GOT3 (cell line): ENCODE results near the gene FBXL16.
"Not testable (repeated sequence)": the region's sequence is repeated elsewhere in the genome, so short reads cannot be mapped to it uniquely, and the experiment has no call there.

Source experiments
- DNase-seq: peaks from one replicate; lab custom pipeline; 2025; ENCODE audit warnings: mixed read lengths; lab: John Stamatoyannopoulos, UW

FBXL16 gene

GRCh38 chr16:709566-710499, 4.2 kb upstream of the FBXL16 start:
- DNase-seq: peak; percentile 21

GRCh38 chr16:708959-709358, 3.4 kb upstream of the FBXL16 start:
- DNase-seq: no peak

GRCh38 chr16:708019-708418, 2.4 kb upstream of the FBXL16 start:
- DNase-seq: no peak

GRCh38 chr16:707062-707538, 1.5 kb upstream of the FBXL16 start:
- DNase-seq: no peak

- no peak for DNase-seq
These were observed 824 bp upstream of the FBXL16 start for GRCh38 chr16:706189-707061.

DNA sequence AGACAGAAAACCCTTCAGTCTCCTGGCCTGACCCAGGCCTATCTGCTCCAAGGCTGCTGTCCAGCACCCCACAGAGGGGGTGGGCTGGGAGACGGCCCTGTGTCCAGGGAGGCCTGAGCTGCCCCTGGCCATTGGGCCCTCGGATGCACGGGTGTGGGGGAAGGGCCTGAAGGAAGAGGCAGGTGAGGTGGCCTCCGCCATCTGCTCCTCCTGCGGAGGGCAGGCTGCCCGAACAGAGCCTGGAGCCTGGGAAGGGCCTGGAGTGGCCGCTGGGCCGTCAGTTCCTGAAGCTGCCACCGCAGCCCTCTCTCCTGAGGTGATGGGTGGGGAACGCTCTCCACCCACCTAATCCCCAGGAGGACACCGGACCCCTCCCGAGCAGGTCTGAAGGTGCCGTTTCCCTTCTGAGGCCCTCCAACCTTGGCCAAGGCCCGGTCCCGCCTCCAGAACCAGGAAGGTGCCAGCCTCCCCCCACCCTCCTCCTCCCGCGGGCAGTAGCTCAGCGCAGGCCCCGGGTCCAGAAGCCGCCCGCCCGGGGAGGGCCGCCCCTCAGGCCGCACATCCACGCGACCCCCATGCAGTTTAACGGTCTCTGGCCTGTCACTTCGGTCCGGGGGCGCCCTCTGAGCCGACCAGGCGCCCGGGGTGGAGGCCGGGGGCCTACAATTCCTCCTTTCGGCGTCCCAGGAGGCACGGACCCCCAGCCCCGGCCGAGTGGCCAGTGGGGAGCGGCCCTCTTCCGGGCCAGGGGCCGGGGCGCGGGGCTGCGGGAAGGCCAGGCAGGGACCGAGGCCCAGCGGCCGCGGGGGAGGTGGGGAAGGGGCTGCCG, 835 bp downstream of the FBXL16 start:
- no peak for DNase-seq

DNA sequence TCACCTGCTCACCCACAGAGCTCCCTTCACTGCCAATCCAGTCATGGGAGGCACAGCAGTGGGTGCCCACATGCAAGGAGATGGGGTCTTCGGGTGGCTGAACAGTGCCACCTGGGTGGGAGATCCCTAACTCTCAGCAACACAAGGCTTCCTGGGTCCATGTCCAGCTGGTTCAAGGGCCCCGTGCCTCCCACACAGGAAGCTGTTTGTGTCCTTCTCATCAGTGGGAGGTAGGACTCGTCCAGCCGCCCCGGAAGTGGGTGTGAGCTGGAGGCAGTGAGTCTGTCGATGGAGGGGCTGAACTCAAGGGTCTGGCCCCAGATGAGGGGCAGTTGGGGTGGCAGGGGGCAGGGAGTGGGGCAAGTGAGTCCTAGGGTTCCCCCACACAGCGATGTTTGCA, 1.6 kb downstream of the FBXL16 start:
- DNase-seq: no peak

DNA sequence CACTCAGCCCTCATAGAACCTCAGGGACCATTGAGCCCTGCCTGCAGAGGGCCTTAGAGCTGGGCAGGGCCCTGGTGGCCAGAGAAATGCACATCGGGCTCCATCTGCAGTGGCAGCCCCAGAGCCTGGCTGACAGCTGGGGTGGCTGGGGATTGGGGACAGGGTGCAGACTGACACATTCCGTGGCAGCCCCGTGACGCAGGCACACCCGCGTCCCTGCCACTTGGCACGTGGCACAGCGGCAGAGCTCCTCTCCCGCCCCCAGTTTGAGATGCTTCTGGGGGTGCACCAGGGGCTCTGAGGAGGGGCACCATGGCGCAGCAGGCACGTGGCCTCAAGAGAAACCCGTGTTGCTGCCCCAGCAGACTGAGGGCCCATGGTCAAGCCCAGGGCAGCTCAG, 2.2 kb downstream of the FBXL16 start:
- no peak for DNase-seq

DNA sequence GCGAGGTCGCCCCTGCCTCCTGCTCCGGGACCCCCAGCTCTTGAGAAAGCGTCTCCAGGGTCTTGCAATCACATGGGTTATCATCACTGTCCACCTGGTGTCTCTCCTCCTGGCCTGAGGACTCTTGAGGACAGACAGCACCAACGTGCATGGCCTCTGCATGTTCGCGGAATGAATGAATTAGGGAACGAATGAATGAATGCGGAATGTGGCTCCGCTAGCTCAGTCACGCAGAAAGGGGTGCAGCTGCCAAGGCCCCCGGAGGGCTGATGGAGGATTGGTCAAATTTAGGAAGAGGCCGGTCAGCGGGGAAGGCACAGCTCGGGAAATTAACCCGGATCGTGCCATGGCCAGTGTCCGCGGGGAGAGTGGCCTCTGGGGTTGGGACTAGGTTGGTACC, 3.3 kb downstream of the FBXL16 start:
- no peak for DNase-seq

DNA sequence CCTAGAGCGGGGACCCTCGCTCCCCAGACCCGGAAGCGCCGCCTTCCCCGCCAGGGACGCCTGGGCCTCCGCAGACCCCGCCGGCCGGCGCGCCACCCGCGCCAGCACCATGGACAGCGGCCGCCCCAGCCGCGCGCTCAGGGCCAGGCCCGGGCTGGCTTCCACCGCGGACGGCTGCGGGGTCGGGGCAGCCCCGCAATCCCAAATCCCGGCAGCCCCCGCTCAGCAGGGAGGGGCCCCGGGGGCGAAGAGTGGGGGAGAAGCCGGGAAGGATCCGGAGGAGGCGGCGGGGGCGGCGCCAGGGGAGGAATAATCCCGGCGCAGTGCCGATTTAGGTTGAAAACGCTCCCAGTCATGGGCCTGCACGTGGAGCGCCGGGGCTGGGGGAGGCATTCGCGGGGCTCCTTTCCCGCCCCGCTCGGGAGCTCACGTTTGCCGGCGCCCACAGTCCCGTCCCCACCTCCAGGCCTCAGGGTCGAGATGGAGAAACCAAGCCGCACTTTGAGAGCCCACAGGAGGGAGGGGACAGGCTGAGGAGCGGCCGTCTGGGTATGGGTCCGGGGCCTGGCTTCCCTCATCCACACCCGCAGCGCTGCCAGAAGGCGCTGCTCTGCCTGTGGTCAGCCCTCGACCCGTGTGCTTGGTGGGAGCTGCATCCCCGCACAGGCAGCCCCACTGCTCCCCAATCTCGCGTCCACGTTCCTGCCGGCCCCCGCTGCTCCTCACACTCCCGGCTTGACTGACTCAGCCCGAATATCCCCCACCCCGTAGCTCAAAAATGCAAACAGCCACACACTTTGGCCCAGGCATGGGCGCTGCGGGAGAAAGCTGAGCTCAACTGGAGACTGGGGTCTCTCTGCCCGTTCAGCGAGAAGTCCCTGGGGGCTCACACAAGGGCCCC, 4.7 kb downstream of the FBXL16 start:
- no peak for DNase-seq

DNA sequence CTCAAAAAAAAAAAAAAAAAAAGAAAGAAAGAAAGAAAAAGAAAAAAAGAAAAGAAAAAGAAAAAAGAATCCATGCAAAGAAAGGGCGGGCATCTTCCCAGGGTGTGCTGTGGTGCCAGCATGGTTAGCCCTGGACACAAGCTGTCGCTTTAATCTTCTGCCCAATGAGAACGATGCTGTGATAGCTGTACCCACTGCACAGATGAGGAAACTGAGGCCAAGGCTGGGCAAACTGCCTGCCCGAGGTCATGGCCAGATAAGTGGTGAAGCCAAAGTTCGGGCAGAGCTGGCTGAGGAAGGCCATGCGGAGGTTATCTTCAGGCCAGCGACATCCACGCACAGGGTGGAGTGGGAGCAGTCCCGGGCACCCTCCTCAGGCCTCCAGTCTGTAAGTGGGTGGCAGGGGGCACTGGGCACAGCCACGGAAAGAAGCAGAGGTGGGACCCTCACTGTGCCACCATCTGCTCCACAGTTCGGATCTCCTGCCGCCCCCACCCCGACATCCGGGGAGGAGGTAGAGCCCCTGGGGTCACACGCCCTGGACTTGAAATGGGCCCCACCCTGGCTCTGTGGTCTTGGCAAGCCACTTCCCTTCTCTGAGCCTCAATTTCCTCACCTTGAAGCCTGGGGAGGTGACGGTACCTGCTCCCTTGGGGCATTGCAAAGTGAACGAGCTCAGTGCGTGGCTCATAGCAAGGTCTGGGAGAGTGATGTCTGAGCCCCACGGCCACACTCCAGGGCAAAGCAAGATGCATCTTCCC, 6.5 kb downstream of the FBXL16 start:
- DNase-seq: no peak

GRCh38 chr16:695355-696089, 10.1 kb downstream of the FBXL16 start:
- no peak for DNase-seq

GRCh38 chr16:694863-695354, 10.7 kb downstream of the FBXL16 start:
- no peak for DNase-seq

GRCh38 chr16:694187-694862, 11.3 kb downstream of the FBXL16 start:
- DNase-seq: no peak

GRCh38 chr16:693766-694165, 11.8 kb downstream of the FBXL16 start:
- DNase-seq: no peak

DNA sequence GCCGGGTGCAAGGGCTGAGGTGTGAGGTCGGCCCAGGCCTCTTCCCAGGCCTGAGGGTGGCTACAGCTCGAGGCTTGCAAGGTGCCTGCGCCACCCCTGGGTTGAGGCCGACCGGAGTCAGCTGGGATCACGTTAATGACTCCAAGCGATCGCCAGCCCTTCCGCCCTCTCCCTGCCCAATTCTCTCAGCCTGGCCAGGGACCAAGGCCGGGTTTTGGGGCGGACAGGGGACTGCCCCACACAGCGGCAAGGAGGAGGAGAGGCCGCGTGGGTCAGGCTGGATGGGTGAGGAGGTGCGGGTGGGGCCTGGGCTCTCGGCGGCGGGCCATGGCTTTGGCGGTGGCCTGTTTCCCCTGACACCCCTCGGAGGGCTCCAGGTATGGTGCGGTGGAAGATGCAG, 12.2 kb downstream of the FBXL16 start:
- no peak for DNase-seq

DNA sequence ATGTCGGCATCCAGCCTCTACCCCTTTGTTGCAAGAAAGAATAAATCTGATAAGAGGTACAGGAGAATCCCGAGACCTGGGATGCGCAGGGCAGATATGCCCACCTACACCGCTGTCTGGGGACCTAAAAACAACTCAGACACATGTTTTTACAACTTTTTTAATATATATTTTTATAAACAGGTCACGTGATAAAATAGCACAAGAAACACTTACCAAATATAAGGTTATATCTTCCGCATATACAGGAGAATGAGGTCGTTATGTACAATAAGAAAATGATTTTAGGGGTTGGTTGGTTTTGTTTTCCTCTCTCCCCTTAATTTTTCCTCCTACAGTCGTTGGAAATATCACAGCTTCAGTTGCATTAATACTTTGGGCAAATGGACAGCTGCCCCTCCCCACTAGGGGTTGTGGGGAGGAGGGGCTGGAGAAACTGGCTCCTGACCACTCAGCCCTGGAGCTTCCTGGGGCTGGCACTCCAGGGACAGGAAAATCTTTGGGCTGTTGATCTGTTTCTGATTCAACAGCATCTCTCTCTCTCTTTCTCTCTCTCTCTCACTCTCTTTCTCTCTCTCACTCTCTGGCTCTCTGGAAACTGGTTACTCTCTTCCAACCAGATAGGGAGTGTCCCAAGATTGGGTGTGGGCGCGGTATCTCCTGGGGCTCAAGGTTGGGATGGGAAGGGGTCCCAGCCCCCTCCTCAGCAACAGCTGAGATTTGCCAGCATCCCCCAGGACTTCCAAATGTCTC, 13.1 kb downstream of the FBXL16 start:
- no peak for DNase-seq

DNA sequence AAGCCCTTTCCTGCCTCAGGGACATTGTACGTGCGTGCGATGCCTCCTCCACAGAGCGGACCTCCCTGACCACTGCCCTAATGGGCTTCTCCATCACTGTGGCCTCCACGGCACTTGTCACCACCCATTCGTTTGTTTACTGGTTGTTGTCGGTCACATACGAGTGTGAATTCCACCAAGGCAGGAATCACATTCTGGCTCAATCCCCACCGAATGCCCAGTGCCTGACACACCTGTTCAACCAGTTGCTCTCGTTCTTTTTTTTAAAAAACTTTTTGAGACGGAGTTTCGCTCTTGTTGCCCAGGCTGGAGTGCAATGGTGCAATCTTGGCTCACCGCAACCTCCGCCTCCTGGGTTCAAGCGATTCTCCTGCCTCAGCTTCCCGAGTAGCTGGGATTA, 14.4 kb downstream of the FBXL16 start:
- not testable (repeated sequence) for DNase-seq
